Left kidney (tissue), 2 donors: Measurements from ENCODE around the gene USH1C. TPM values are rescaled to one million over a fixed set of nuclear protein-coding genes. Genes with fewer than 3 reads are reported as not detected.
A peak's percentile ranks its signal among the peaks of the same experiment; 100 is the strongest.

ENCODE experiments used
- DNase-seq: peaks from one replicate; pipeline ENCODE4 v3.0.0-alpha.2; 2013
- polyA plus RNA-seq: library from polyadenylated mRNA; unstranded; fragments of 120-200 nt; gene quantifications from one replicate; pipeline ENCODE4 v1.2.1, GENCODE V29; 2013; ENCODE audit not compliant: insufficient read length

USH1C gene
- polyA plus RNA-seq, 1 donor: 81.8 TPM

GRCh38 chr11:17528181-17528691 lies 16.0 kb downstream of the USH1C start:
- DNase-seq: no peak

GRCh38 chr11:17527628-17527995 lies 16.6 kb downstream of the USH1C start:
- DNase-seq: no peak

- peak; percentile 32 for DNase-seq
Measured at GRCh38 chr11:17526931-17527627, 17.1 kb downstream of the USH1C start.

GRCh38 chr11:17526326-17526725 lies 17.9 kb downstream of the USH1C start:
- DNase-seq: no peak

- DNase-seq: no peak
Measured at GRCh38 chr11:17525570-17525969, 18.6 kb downstream of the USH1C start.

GRCh38 chr11:17524221-17524620 lies 20.0 kb downstream of the USH1C start:
- no peak for DNase-seq

- no peak for DNase-seq
Measured at GRCh38 chr11:17522655-17523054, 21.6 kb downstream of the USH1C start.

- no peak for DNase-seq
Measured at GRCh38 chr11:17521106-17521900, 22.9 kb downstream of the USH1C start.

GRCh38 chr11:17519061-17519885 lies 24.9 kb downstream of the USH1C start:
- DNase-seq: no peak

GRCh38 chr11:17518366-17518765 lies 25.9 kb downstream of the USH1C start:
- no peak for DNase-seq

- no peak for DNase-seq
Measured at GRCh38 chr11:17517186-17517585, 27.0 kb downstream of the USH1C start.

- no peak for DNase-seq
Measured at GRCh38 chr11:17516551-17517150, 27.6 kb downstream of the USH1C start.

GRCh38 chr11:17515443-17516176 lies 28.6 kb downstream of the USH1C start:
- no peak for DNase-seq

- DNase-seq: no peak
Measured at GRCh38 chr11:17514476-17514875, 29.7 kb downstream of the USH1C start.

GRCh38 chr11:17513853-17514252 lies 30.4 kb downstream of the USH1C start:
- no peak for DNase-seq

- no peak for DNase-seq
Measured at GRCh38 chr11:17512101-17512500, 32.1 kb downstream of the USH1C start.

- DNase-seq: no peak
Measured at GRCh38 chr11:17511571-17511970, 32.6 kb downstream of the USH1C start.

GRCh38 chr11:17510507-17511206 lies 33.6 kb downstream of the USH1C start:
- no peak for DNase-seq

GRCh38 chr11:17508791-17509190 lies 35.4 kb downstream of the USH1C start:
- no peak for DNase-seq

- no peak for DNase-seq
Measured at GRCh38 chr11:17508306-17508705, 35.9 kb downstream of the USH1C start.

- no peak for DNase-seq
Measured at GRCh38 chr11:17507773-17508172, 36.4 kb downstream of the USH1C start.
